ENCODE measurements around the gene IL12RB2.

Gene IL12RB2

GRCh38 chr1:67269061-67269460 is 38.6 kb upstream of the IL12RB2 start:
- TF ChIP-seq POU6F1 (CRISPR knock-in tag; IDR thresholded peaks at IDR 0.05; ENCODE audit: borderline replicate concordance, low read depth) (no peak), CSDC2 (CRISPR knock-in tag; IDR thresholded peaks at IDR 0.05) (no peak), PPARA (CRISPR knock-in tag; IDR thresholded peaks at IDR 0.05; ENCODE audit: borderline replicate concordance) (no peak), ZFP3 (CRISPR knock-in tag; IDR thresholded peaks at IDR 0.05) (no peak), OSR1 (CRISPR knock-in tag; IDR thresholded peaks at IDR 0.05) (no peak), TOX (CRISPR knock-in tag; IDR thresholded peaks at IDR 0.05; ENCODE audit: borderline replicate concordance) (no peak), ZNF8 (CRISPR knock-in tag; IDR thresholded peaks at IDR 0.05) (no peak), GLIS3 (CRISPR knock-in tag; IDR thresholded peaks at IDR 0.05) (no peak), ESRRG (CRISPR knock-in tag; IDR thresholded peaks at IDR 0.05) (no peak), ZFP30 (CRISPR knock-in tag; IDR thresholded peaks at IDR 0.05) (no peak), ZNF70 (CRISPR knock-in tag; IDR thresholded peaks at IDR 0.05) (no peak), TCF4 (CRISPR knock-in tag; IDR thresholded peaks at IDR 0.05; ENCODE audit: borderline replicate concordance) (no peak), CSRNP3 (CRISPR knock-in tag; IDR thresholded peaks at IDR 0.05) (no peak), ISL1 (CRISPR knock-in tag; IDR thresholded peaks at IDR 0.05) (no peak), TSHZ2 (CRISPR knock-in tag; IDR thresholded peaks at IDR 0.05) (no peak), PATZ1 (CRISPR knock-in tag; IDR thresholded peaks at IDR 0.05; ENCODE audit: borderline replicate concordance) (no peak), ZNF565 (CRISPR knock-in tag; conservative IDR thresholded peaks at IDR 0.05; ENCODE audit: low read depth) (no peak), CREB5 (CRISPR knock-in tag; IDR thresholded peaks at IDR 0.05; ENCODE audit: low read depth) (no peak)
- ATAC-seq, result no peak

GRCh38 chr1:67270541-67270940 is 37.1 kb upstream of the IL12RB2 start:
- no peak for TF ChIP-seq ZNF565 (CRISPR knock-in tag; conservative IDR thresholded peaks at IDR 0.05; ENCODE audit: low read depth)
- TF ChIP-seq TSHZ2 (CRISPR knock-in tag; IDR thresholded peaks at IDR 0.05), result no peak
- TF ChIP-seq GLIS3 (CRISPR knock-in tag; IDR thresholded peaks at IDR 0.05), result no peak
- no peak for TF ChIP-seq TOX (CRISPR knock-in tag; IDR thresholded peaks at IDR 0.05; ENCODE audit: borderline replicate concordance)
- no peak for TF ChIP-seq SNAI2 (CRISPR knock-in tag; IDR thresholded peaks at IDR 0.05)
- no peak for TF ChIP-seq ISL1 (CRISPR knock-in tag; IDR thresholded peaks at IDR 0.05)
- TF ChIP-seq ZNF70 (CRISPR knock-in tag; IDR thresholded peaks at IDR 0.05), result no peak
- TF ChIP-seq ZC3H10 (CRISPR knock-in tag; IDR thresholded peaks at IDR 0.05), result no peak
- TF ChIP-seq CREB5 (CRISPR knock-in tag; IDR thresholded peaks at IDR 0.05; ENCODE audit: low read depth), result no peak
- no peak for ATAC-seq

Measured in SK-N-SH treated with all-trans-retinoic acid at 6 μM for 48 hours (cell line).